HFFc6 (cell line): ENCODE results near the gene PRPF31. TPM values are rescaled to one million over a fixed set of nuclear protein-coding genes. Genes with fewer than 3 reads are reported as not detected.
A peak's percentile ranks its signal among the peaks of the same experiment; 100 is the strongest.
"Not testable (repeated sequence)": the region's sequence is repeated elsewhere in the genome, so short reads cannot be mapped to it uniquely, and the experiment has no call there.

Experiments
- DNase-seq: peaks from one replicate; pipeline ENCODE4 v3.0.0-alpha.2; 2018
- H3K27ac Mint-ChIP-seq: 2 replicates; pipeline ENCODE4 v1.8.0; 2020; ENCODE audit warnings: mild to moderate bottlenecking, mixed read lengths
- H3K27me3 Mint-ChIP-seq: 2 replicates; pipeline ENCODE4 v1.8.0; 2021; ENCODE audit warnings: mild to moderate bottlenecking, moderate library complexity, mixed read lengths; ENCODE audit not compliant: insufficient read depth
- H3K36me3 Mint-ChIP-seq: 2 replicates; pipeline ENCODE4 v1.8.0; 2021; ENCODE audit warnings: low read depth, mixed read lengths
- H3K4me1 Mint-ChIP-seq: 2 replicates; pipeline ENCODE4 v1.8.0; 2020; ENCODE audit warnings: low read depth, mixed read lengths
- H3K4me3 Mint-ChIP-seq: 2 replicates; pipeline ENCODE4 v1.8.0; 2020; ENCODE audit warnings: mild to moderate bottlenecking, moderate library complexity, mixed read lengths
- H3K9me3 Mint-ChIP-seq: 2 replicates; pipeline ENCODE4 v1.8.0; 2020; ENCODE audit warnings: mild to moderate bottlenecking, mixed read lengths
- total RNA-seq, 6 experiments: library from RNA; stranded (reverse); fragmentation: NEBNext Ultra II Directional; extraction: Animal tissue kit (Norgen Biotek cat#: 25700); gene quantifications; 2 replicates in 1 of 6; 3 replicates in 5 of 6; pipeline ENCODE4 v1.2.3, GENCODE V29; 2021
- TF ChIP-seq, protein P1 (sequence below): fragments of 200-600 bp; sonication (generic); IDR thresholded peaks from 2 replicates; pipeline ENCODE4 v1.5.0; 2021; ENCODE audit warnings: antibody characterized with exemption, mild to moderate bottlenecking

The PRPF31 gene
- total RNA-seq, 6 experiments from 2014 or later: 66.1 to 92.5 (median 83.6) TPM

- TF ChIP-seq, protein P1, sequence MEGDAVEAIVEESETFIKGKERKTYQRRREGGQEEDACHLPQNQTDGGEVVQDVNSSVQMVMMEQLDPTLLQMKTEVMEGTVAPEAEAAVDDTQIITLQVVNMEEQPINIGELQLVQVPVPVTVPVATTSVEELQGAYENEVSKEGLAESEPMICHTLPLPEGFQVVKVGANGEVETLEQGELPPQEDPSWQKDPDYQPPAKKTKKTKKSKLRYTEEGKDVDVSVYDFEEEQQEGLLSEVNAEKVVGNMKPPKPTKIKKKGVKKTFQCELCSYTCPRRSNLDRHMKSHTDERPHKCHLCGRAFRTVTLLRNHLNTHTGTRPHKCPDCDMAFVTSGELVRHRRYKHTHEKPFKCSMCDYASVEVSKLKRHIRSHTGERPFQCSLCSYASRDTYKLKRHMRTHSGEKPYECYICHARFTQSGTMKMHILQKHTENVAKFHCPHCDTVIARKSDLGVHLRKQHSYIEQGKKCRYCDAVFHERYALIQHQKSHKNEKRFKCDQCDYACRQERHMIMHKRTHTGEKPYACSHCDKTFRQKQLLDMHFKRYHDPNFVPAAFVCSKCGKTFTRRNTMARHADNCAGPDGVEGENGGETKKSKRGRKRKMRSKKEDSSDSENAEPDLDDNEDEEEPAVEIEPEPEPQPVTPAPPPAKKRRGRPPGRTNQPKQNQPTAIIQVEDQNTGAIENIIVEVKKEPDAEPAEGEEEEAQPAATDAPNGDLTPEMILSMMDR: peak; percentile 46
- H3K27me3 Mint-ChIP-seq: peaks cover 6% of the 10 kb centered on the region; the same call in 1 of the 2 replicates
- peaks cover 24% of the 10 kb centered on the region for H3K4me1 Mint-ChIP-seq
- peak overlapping the region; percentile 67 for H3K27ac Mint-ChIP-seq
- peaks cover 11% of the 10 kb centered on the region; the same call in 1 of the 2 replicates for H3K9me3 Mint-ChIP-seq
- peaks cover 5% of the 10 kb centered on the region; the same call in 1 of the 2 replicates for H3K36me3 Mint-ChIP-seq
- peak overlapping the region; percentile 81 for H3K4me3 Mint-ChIP-seq
- peak; percentile 56 for DNase-seq
These were observed 18.9 kb upstream of the PRPF31 start for GRCh38 chr19:54096617-54097106.

DNA sequence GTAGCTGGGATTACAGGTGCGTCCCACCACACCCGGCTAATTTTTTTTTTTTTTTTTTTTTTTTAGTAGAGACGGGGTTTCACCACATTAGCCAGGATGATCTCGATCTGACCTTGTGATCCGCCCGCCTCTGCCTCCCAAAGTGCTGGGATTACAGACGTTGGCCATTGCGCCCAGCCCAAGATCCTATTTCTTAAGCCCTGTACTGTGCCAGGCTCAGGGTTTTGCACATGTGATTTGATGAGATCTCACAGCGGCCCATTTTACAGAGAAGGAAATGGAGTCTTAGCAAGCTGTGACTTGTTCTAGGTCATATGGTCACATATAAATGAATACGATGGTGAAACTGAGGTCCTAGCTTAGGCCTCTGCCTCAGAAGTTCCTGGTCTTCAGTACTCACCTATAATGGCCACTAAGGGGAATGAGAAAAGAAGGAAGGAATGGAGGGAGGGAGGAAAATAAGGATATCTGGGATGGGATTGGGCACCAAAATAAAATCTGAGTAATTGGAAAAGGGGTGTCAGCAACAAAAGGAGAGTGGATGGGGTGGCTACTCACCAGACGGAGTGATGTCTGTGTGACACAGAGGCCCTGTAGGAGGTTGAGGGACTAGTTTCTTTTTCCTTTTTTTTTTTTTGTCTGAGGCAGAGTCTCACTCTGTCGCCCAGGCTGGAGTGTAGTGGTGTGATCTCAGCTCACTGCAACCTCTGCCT lies 16.2 kb upstream of the PRPF31 start:
- TF ChIP-seq, protein P1: no peak
- Mint-ChIP-seq H3K4me3 (no peak overlapping the region), H3K9me3 (peaks cover 4% of the 10 kb centered on the region; the same call in 1 of the 2 replicates), H3K27ac (no peak overlapping the region), H3K36me3 (peaks cover 3% of the 10 kb centered on the region; the same call in 1 of the 2 replicates), H3K4me1 (peaks cover 30% of the 10 kb centered on the region), H3K27me3 (peaks cover 3% of the 10 kb centered on the region; the same call in 1 of the 2 replicates)
- DNase-seq: no peak

DNA sequence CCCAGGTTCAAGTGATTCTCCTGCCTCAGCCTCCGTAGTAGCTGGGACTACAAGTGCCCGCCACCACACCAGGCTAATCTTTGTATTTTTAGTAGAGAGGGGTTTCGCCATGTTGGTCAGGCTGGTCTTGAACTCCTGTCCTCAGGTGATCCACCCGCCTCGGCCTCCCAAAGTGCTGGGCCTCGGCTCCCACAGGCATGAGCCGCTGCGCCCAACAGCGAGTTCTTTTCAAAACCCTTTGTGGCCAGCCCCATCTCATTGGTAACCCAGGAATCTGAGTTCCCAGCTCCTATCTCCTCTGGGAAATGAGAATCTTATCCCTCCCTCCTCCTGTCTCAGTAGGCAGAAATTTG lies 15.7 kb upstream of the PRPF31 start:
- H3K4me1 Mint-ChIP-seq: peaks cover 30% of the 10 kb centered on the region
- DNase-seq, H3K27ac Mint-ChIP-seq, H3K27me3 Mint-ChIP-seq, H3K36me3 Mint-ChIP-seq, H3K4me3 Mint-ChIP-seq, H3K9me3 Mint-ChIP-seq: not testable (repeated sequence)

DNA sequence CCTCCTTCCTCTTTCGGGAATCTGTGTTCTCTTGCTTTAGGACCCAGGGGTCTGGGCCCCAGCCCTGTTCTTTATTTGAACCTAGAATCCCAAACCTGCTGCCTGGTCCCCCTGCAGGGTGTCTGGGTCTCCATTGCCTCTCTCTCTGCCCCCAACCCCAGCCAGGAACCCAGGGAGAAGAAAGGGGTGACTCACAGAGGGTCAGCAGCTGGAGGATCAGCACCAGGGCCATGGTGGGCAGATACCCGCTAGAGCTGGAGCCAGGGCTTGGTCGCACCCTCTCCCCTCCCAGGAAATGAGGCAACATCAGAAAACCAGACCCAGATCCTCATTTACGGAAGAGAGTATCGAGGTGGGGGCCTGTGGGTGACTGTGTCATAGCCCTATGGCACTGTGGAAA lies 15.0 kb upstream of the PRPF31 start, which contains the start of gene OSCAR:
Gene OSCAR, minus strand, starts transcription at position 243 of the 400 bp plus-strand sequence. Its CDS starts 11 bp downstream, at position 232.
- H3K4me1 Mint-ChIP-seq: peaks cover 30% of the 10 kb centered on the region
- no peak for DNase-seq
- H3K27ac Mint-ChIP-seq: peak within 1 kb of the TSS; percentile 24

GRCh38 chr19:54102421-54103169 lies 13.0 kb upstream of the PRPF31 start, which contains the start of gene NDUFA3:
Gene NDUFA3, plus strand, starts transcription at chr19:54102855. Its CDS starts 24 bp downstream, at chr19:54102879.
- peak; percentile 98 for DNase-seq
- H3K27ac Mint-ChIP-seq: peak within 1 kb of the TSS; percentile 93
- TF ChIP-seq, protein P1: no peak
- peaks cover 10% of the 10 kb centered on the region; the same call in 1 of the 2 replicates for H3K36me3 Mint-ChIP-seq
- no peaks in the 10 kb centered on the region for H3K9me3 Mint-ChIP-seq
- H3K4me3 Mint-ChIP-seq: peak within 1 kb of the TSS; percentile 98
- H3K4me1 Mint-ChIP-seq: peaks cover 17% of the 10 kb centered on the region
- peaks cover under 1% of the 10 kb centered on the region for H3K27me3 Mint-ChIP-seq

More for the DNA sequence above, 15.0 kb upstream of the PRPF31 start, which contains the start of gene OSCAR:
- no peaks in the 10 kb centered on the region for H3K27me3 Mint-ChIP-seq
- H3K9me3 Mint-ChIP-seq: no peaks in the 10 kb centered on the region
- H3K4me3 Mint-ChIP-seq: peak within 1 kb of the TSS; percentile 2; the same call in 1 of the 2 replicates
- H3K36me3 Mint-ChIP-seq: peaks cover 3% of the 10 kb centered on the region; the same call in 1 of the 2 replicates
- TF ChIP-seq, protein P1: no peak
